H1 (cell line): ENCODE results near the gene SYCE3.

ENCODE experiments used
- CHD1 ChIP-seq: IDR thresholded peaks from 2 replicates; pipeline ENCODE4 v1.6.1; 2012; ENCODE audit warnings: low read depth, low read length, improper control_type of control experiment
- EP300 ChIP-seq, 2 experiments: IDR thresholded peaks; 1 replicate in 1 of 2; 2 replicates in 1 of 2; pipeline ENCODE4 v1.6.1; 2011 to 2012; ENCODE audit warnings: low read depth in 2 of 2, low read length in 2 of 2, mild to moderate bottlenecking in 2 of 2, borderline replicate concordance in 1 of 2, inconsistent platforms in 1 of 2, moderate library complexity in 1 of 2
- EZH2 ChIP-seq: fragments of 200-600 bp; sonication (generic); IDR thresholded peaks from 2 replicates; pipeline ENCODE4 v1.7.1; 2012; ENCODE audit warnings: low read depth, mild to moderate bottlenecking, moderate library complexity, low read length, inconsistent platforms; ENCODE audit not compliant: severe bottlenecking
- HDAC6 ChIP-seq: IDR thresholded peaks from one replicate; pipeline ENCODE4 v1.7.1; 2012; ENCODE audit warnings: low read depth, mild to moderate bottlenecking, inconsistent platforms, low read length, moderate library complexity
- KDM1A ChIP-seq: fragments of 200-600, 300-600 bp; sonication (generic); IDR thresholded peaks from 2 replicates; pipeline ENCODE4 v1.7.1; 2016; ENCODE audit warnings: mild to moderate bottlenecking, low read length, borderline replicate concordance
- KDM4A ChIP-seq: IDR thresholded peaks from one replicate; pipeline ENCODE4 v1.7.1; 2012; ENCODE audit warnings: low read depth, mild to moderate bottlenecking, moderate library complexity, low read length, inconsistent platforms; ENCODE audit not compliant: severe bottlenecking
- POLR2A ChIP-seq, 2 experiments: IDR thresholded peaks; 1 replicate in 1 of 2; 2 replicates in 1 of 2; pipeline ENCODE4 v1.6.1; 2011; ENCODE audit warnings: low read depth in 2 of 2, low read length in 2 of 2, mild to moderate bottlenecking in 2 of 2; ENCODE audit errors: control extremely low read depth in 1 of 2
- POLR2AphosphoS5 ChIP-seq: IDR thresholded peaks from 2 replicates; pipeline ENCODE4 v1.6.1; 2011; ENCODE audit warnings: low read depth, low read length
- TCF12 ChIP-seq: IDR thresholded peaks from 2 replicates; pipeline ENCODE4 v1.6.1; 2011; ENCODE audit warnings: low read depth, mild to moderate bottlenecking, low read length
- TF ChIP-seq, protein P1 (sequence below), 3 experiments: IDR thresholded peaks; 1 replicate in 2 of 3; 2 replicates in 1 of 3; pipeline versions ENCODE4 v1.5.1 to v1.6.1; 2011; ENCODE audit warnings: low read length in 3 of 3, mild to moderate bottlenecking in 3 of 3, inconsistent platforms in 2 of 3, low read depth in 1 of 3, moderate library complexity in 1 of 3; ENCODE audit not compliant: insufficient read depth in 1 of 3; ENCODE audit errors: control extremely low read depth in 1 of 3
- TF ChIP-seq, protein P2 (sequence below): IDR thresholded peaks from 2 replicates; pipeline ENCODE4 v1.6.1; 2012; ENCODE audit warnings: inconsistent platforms

DNA sequence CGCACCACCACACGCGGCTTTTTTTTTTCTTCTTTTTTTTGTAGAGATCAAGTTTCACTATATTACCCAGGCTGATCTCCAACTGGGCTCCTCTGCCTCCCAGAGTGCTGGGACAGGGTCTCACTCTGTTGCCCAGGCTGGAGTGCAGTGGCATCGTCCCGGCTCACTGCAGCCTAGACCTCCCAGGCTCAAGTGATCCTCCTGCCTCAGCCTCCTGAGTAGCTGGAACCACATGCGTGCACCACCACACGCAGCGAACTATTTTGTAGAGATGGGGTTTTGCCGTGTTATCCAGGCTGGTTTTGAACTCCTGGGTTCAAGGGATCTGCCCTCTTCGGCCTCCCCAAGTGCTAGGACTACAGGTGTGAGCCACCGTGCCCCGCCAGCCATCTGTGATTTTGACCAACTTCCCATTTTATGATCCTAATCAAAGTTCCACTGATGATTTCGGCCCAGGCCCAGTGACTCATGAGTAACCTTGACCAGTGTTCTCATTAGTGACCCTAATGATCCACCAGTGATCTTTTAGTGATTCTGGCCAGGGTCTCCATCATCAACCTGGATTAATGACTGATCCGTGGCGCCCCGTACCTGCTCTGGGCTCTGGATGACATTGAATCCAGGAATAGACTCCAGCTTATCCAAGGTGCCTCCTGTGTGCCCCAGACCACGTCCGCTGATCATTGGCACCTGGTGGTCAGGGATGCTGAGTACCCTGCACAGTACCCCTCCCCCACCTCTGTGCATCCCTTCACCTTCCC is 34.6 kb downstream of the SYCE3 start:
- TF ChIP-seq, protein P1, sequence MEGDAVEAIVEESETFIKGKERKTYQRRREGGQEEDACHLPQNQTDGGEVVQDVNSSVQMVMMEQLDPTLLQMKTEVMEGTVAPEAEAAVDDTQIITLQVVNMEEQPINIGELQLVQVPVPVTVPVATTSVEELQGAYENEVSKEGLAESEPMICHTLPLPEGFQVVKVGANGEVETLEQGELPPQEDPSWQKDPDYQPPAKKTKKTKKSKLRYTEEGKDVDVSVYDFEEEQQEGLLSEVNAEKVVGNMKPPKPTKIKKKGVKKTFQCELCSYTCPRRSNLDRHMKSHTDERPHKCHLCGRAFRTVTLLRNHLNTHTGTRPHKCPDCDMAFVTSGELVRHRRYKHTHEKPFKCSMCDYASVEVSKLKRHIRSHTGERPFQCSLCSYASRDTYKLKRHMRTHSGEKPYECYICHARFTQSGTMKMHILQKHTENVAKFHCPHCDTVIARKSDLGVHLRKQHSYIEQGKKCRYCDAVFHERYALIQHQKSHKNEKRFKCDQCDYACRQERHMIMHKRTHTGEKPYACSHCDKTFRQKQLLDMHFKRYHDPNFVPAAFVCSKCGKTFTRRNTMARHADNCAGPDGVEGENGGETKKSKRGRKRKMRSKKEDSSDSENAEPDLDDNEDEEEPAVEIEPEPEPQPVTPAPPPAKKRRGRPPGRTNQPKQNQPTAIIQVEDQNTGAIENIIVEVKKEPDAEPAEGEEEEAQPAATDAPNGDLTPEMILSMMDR (IDR thresholded peaks at IDR 0.05; ENCODE audit: control extremely low read depth in 1 of 3, insufficient read depth in 1 of 3, low read depth in 1 of 3, low read length in 3 of 3) = no peak
- TF ChIP-seq POLR2A (IDR thresholded peaks at IDR 0.05; ENCODE audit: control extremely low read depth in 1 of 2, low read depth in 2 of 2, low read length in 2 of 2) (no peak), CHD1 (no peak), KDM4A (no peak), EZH2 (no peak), EP300 (IDR thresholded peaks at IDR 0.05; ENCODE audit: borderline replicate concordance in 1 of 2, low read depth in 2 of 2, low read length in 2 of 2) (no peak), HDAC6 (no peak), KDM1A (no peak), POLR2AphosphoS5 (no peak), TCF12 (no peak)
- TF ChIP-seq, protein P2, sequence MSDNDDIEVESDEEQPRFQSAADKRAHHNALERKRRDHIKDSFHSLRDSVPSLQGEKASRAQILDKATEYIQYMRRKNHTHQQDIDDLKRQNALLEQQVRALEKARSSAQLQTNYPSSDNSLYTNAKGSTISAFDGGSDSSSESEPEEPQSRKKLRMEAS = no peak
